Measurements from ENCODE around the gene CASR.

Gene CASR

GRCh38 chr3:122307976-122308375 is 124.5 kb downstream of the CASR start:
- TF ChIP-seq ZFP30 (CRISPR knock-in tag; IDR thresholded peaks at IDR 0.05) (no peak), SNAI2 (CRISPR knock-in tag; IDR thresholded peaks at IDR 0.05) (no peak), ISL1 (CRISPR knock-in tag; IDR thresholded peaks at IDR 0.05) (no peak), PPARA (CRISPR knock-in tag; IDR thresholded peaks at IDR 0.05; ENCODE audit: borderline replicate concordance) (no peak), ARNTL (CRISPR knock-in tag; IDR thresholded peaks at IDR 0.05; ENCODE audit: borderline replicate concordance, low read depth) (no peak), OSR1 (CRISPR knock-in tag; IDR thresholded peaks at IDR 0.05) (no peak), RARB (CRISPR knock-in tag; IDR thresholded peaks at IDR 0.05) (no peak), BACH2 (CRISPR knock-in tag; IDR thresholded peaks at IDR 0.05; ENCODE audit: borderline replicate concordance) (no peak), ZNF70 (CRISPR knock-in tag; IDR thresholded peaks at IDR 0.05) (no peak), ZFP3 (CRISPR knock-in tag; IDR thresholded peaks at IDR 0.05) (no peak), ZNF8 (CRISPR knock-in tag; IDR thresholded peaks at IDR 0.05) (no peak), TCF4 (CRISPR knock-in tag; IDR thresholded peaks at IDR 0.05; ENCODE audit: borderline replicate concordance) (no peak)
- TF ChIP-seq, protein P1, sequence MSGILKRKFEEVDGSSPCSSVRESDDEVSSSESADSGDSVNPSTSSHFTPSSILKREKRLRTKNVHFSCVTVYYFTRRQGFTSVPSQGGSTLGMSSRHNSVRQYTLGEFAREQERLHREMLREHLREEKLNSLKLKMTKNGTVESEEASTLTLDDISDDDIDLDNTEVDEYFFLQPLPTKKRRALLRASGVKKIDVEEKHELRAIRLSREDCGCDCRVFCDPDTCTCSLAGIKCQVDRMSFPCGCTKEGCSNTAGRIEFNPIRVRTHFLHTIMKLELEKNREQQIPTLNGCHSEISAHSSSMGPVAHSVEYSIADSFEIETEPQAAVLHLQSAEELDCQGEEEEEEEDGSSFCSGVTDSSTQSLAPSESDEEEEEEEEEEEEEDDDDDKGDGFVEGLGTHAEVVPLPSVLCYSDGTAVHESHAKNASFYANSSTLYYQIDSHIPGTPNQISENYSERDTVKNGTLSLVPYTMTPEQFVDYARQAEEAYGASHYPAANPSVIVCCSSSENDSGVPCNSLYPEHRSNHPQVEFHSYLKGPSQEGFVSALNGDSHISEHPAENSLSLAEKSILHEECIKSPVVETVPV (CRISPR knock-in tag; IDR thresholded peaks at IDR 0.05): no peak
- TF ChIP-seq, protein P2, sequence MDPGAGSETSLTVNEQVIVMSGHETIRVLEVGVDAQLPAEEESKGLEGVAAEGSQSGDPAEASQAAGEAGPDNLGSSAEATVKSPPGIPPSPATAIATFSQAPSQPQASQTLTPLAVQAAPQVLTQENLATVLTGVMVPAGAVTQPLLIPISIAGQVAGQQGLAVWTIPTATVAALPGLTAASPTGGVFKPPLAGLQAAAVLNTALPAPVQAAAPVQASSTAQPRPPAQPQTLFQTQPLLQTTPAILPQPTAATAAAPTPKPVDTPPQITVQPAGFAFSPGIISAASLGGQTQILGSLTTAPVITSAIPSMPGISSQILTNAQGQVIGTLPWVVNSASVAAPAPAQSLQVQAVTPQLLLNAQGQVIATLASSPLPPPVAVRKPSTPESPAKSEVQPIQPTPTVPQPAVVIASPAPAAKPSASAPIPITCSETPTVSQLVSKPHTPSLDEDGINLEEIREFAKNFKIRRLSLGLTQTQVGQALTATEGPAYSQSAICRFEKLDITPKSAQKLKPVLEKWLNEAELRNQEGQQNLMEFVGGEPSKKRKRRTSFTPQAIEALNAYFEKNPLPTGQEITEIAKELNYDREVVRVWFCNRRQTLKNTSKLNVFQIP (CRISPR knock-in tag; IDR thresholded peaks at IDR 0.05; ENCODE audit: borderline replicate concordance, low read depth): no peak
- TF ChIP-seq, protein P3, sequence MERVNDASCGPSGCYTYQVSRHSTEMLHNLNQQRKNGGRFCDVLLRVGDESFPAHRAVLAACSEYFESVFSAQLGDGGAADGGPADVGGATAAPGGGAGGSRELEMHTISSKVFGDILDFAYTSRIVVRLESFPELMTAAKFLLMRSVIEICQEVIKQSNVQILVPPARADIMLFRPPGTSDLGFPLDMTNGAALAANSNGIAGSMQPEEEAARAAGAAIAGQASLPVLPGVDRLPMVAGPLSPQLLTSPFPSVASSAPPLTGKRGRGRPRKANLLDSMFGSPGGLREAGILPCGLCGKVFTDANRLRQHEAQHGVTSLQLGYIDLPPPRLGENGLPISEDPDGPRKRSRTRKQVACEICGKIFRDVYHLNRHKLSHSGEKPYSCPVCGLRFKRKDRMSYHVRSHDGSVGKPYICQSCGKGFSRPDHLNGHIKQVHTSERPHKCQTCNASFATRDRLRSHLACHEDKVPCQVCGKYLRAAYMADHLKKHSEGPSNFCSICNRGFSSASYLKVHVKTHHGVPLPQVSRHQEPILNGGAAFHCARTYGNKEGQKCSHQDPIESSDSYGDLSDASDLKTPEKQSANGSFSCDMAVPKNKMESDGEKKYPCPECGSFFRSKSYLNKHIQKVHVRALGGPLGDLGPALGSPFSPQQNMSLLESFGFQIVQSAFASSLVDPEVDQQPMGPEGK (CRISPR knock-in tag; IDR thresholded peaks at IDR 0.05; ENCODE audit: borderline replicate concordance): no peak
- TF ChIP-seq, protein P4, sequence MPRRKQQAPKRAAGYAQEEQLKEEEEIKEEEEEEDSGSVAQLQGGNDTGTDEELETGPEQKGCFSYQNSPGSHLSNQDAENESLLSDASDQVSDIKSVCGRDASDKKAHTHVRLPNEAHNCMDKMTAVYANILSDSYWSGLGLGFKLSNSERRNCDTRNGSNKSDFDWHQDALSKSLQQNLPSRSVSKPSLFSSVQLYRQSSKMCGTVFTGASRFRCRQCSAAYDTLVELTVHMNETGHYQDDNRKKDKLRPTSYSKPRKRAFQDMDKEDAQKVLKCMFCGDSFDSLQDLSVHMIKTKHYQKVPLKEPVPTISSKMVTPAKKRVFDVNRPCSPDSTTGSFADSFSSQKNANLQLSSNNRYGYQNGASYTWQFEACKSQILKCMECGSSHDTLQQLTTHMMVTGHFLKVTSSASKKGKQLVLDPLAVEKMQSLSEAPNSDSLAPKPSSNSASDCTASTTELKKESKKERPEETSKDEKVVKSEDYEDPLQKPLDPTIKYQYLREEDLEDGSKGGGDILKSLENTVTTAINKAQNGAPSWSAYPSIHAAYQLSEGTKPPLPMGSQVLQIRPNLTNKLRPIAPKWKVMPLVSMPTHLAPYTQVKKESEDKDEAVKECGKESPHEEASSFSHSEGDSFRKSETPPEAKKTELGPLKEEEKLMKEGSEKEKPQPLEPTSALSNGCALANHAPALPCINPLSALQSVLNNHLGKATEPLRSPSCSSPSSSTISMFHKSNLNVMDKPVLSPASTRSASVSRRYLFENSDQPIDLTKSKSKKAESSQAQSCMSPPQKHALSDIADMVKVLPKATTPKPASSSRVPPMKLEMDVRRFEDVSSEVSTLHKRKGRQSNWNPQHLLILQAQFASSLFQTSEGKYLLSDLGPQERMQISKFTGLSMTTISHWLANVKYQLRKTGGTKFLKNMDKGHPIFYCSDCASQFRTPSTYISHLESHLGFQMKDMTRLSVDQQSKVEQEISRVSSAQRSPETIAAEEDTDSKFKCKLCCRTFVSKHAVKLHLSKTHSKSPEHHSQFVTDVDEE (CRISPR knock-in tag; IDR thresholded peaks at IDR 0.05): no peak
- no peak for ATAC-seq

- ATAC-seq: no peak
- TF ChIP-seq, protein P5, sequence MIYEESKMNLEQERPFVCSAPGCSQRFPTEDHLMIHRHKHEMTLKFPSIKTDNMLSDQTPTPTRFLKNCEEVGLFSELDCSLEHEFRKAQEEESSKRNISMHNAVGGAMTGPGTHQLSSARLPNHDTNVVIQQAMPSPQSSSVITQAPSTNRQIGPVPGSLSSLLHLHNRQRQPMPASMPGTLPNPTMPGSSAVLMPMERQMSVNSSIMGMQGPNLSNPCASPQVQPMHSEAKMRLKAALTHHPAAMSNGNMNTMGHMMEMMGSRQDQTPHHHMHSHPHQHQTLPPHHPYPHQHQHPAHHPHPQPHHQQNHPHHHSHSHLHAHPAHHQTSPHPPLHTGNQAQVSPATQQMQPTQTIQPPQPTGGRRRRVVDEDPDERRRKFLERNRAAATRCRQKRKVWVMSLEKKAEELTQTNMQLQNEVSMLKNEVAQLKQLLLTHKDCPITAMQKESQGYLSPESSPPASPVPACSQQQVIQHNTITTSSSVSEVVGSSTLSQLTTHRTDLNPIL (CRISPR knock-in tag; IDR thresholded peaks at IDR 0.05; ENCODE audit: low read depth): no peak
- TF ChIP-seq, protein P2 (CRISPR knock-in tag; IDR thresholded peaks at IDR 0.05; ENCODE audit: borderline replicate concordance, low read depth): no peak
- TF ChIP-seq ZNF70 (CRISPR knock-in tag; IDR thresholded peaks at IDR 0.05) (no peak), ZNF8 (CRISPR knock-in tag; IDR thresholded peaks at IDR 0.05) (no peak), ESRRG (CRISPR knock-in tag; IDR thresholded peaks at IDR 0.05) (no peak), ZC3H10 (CRISPR knock-in tag; IDR thresholded peaks at IDR 0.05) (no peak), SNAI2 (CRISPR knock-in tag; IDR thresholded peaks at IDR 0.05) (no peak), CSDC2 (CRISPR knock-in tag; IDR thresholded peaks at IDR 0.05) (no peak), ZNF565 (CRISPR knock-in tag; conservative IDR thresholded peaks at IDR 0.05; ENCODE audit: low read depth) (no peak), ZFP30 (CRISPR knock-in tag; IDR thresholded peaks at IDR 0.05) (no peak), ARNTL (CRISPR knock-in tag; IDR thresholded peaks at IDR 0.05; ENCODE audit: borderline replicate concordance, low read depth) (no peak), TCF4 (CRISPR knock-in tag; IDR thresholded peaks at IDR 0.05; ENCODE audit: borderline replicate concordance) (no peak), ISL1 (CRISPR knock-in tag; IDR thresholded peaks at IDR 0.05) (no peak)
- TF ChIP-seq, protein P4 (CRISPR knock-in tag; IDR thresholded peaks at IDR 0.05): no peak
These were observed 126.9 kb downstream of the CASR start for GRCh38 chr3:122310361-122310760.
